Keratinocyte (primary cell): Measurements from ENCODE around the gene NTHL1. TPM values are rescaled to one million over a fixed set of nuclear protein-coding genes. Genes with fewer than 3 reads are reported as not detected.

Experiments used
- DNase-seq: peaks from one replicate; pipeline ENCODE4 v3.0.0-alpha.2; 2011; ENCODE audit warnings: low read depth, missing footprints, low spot score
- FAIRE-seq: peaks from 2 replicates; lab custom pipeline; 2011; peaks lifted over from hg19 to GRCh38; lab: Jason Lieb, UNC
- H2AFZ ChIP-seq: 2 replicates; pipeline ENCODE4 v1.6.0; 2012; ENCODE audit warnings: low read length, control low read depth, inconsistent platforms; ENCODE audit not compliant: control insufficient read depth
- H3K27ac ChIP-seq: 2 replicates; pipeline ENCODE4 v1.5.1; 2011; ENCODE audit warnings: low read length; ENCODE audit not compliant: control insufficient read depth, insufficient read depth
- H3K27me3 ChIP-seq: 3 replicates; pipeline ENCODE4 v1.6.0; 2011; ENCODE audit warnings: low read length; ENCODE audit not compliant: control insufficient read depth, insufficient read depth; ENCODE audit errors: extremely low read depth
- H3K36me3 ChIP-seq, 2 experiments: 2 replicates in 1 of 2; 3 replicates in 1 of 2; pipeline ENCODE4 v1.5.1; 2011; ENCODE audit warnings: low read length in 2 of 2, mild to moderate bottlenecking in 1 of 2; ENCODE audit not compliant: control insufficient read depth in 2 of 2, insufficient read depth in 2 of 2; ENCODE audit errors: extremely low read depth in 1 of 2
- H3K4me1 ChIP-seq: 3 replicates; pipeline ENCODE4 v1.5.1; 2011; ENCODE audit warnings: low read length; ENCODE audit not compliant: control insufficient read depth, insufficient read depth; ENCODE audit errors: extremely low read depth
- H3K4me2 ChIP-seq: 3 replicates; pipeline ENCODE4 v1.6.0; 2011; ENCODE audit warnings: low read depth, low read length; ENCODE audit not compliant: control insufficient read depth, insufficient read depth; ENCODE audit errors: extremely low read depth
- H3K4me3 ChIP-seq, 3 experiments: fragments of 200-600 bp in 1 of 3; sonication (generic) in 1 of 3; 2 replicates in 2 of 3; 3 replicates in 1 of 3; pipeline ENCODE4 v1.5.1; 2011 to 2016; ENCODE audit warnings: low read length in 3 of 3, mild to moderate bottlenecking in 3 of 3, control low read depth in 2 of 3, inconsistent platforms in 1 of 3, low read depth in 1 of 3, mixed read lengths in 1 of 3, mixed run types in 1 of 3, moderate library complexity in 1 of 3; ENCODE audit not compliant: control insufficient read depth in 2 of 3, insufficient read depth in 2 of 3; ENCODE audit errors: extremely low read depth in 1 of 3
- H3K79me2 ChIP-seq: 2 replicates; pipeline ENCODE4 v1.6.0; 2012; ENCODE audit warnings: low read length; ENCODE audit not compliant: control insufficient read depth, insufficient read depth
- H3K9ac ChIP-seq: 3 replicates; pipeline ENCODE4 v1.6.0; 2011; ENCODE audit warnings: low read length; ENCODE audit not compliant: control insufficient read depth, insufficient read depth; ENCODE audit errors: extremely low read depth
- H3K9me1 ChIP-seq: 3 replicates; pipeline ENCODE4 v1.6.0; 2011; ENCODE audit warnings: low read length; ENCODE audit not compliant: control insufficient read depth, insufficient read depth; ENCODE audit errors: extremely low read depth
- H3K9me3 ChIP-seq: 2 replicates; pipeline ENCODE4 v1.5.1; 2012; ENCODE audit warnings: low read depth, low read length; ENCODE audit not compliant: control insufficient read depth
- H4K20me1 ChIP-seq: 3 replicates; pipeline ENCODE4 v1.6.0; 2011; ENCODE audit warnings: low read length; ENCODE audit not compliant: control insufficient read depth, insufficient read depth; ENCODE audit errors: extremely low read depth
- CTCF ChIP-seq, 3 experiments: IDR thresholded peaks in 1 of 3; conservative IDR thresholded peaks in 1 of 3; optimal IDR thresholded peaks in 1 of 3; 2 replicates in 2 of 3; 3 replicates in 1 of 3; pipeline versions ENCODE3 to v1.5.1; 2011; ENCODE audit warnings: low read length in 3 of 3, mild to moderate bottlenecking in 3 of 3, moderate library complexity in 2 of 3, control low read depth in 1 of 3, inconsistent platforms in 1 of 3; ENCODE audit not compliant: insufficient read depth in 2 of 3; ENCODE audit errors: extremely low read depth in 1 of 3
- EZH2 ChIP-seq: IDR thresholded peaks from one replicate; pipeline ENCODE4 v1.6.1; 2012; ENCODE audit warnings: inconsistent platforms, mild to moderate bottlenecking, low read length, moderate library complexity
- dilution Hi-C: fragments of 300-500 bp; cut with MboI; formaldehyde crosslinking; loops from one replicate; pipeline ENCODE4 v1.7.0; 2020; ENCODE audit warnings: low sequenced_read_pairs; ENCODE audit not compliant: extremely low pct_ligation_motif_present
- polyA plus RNA-seq, 5 experiments: library from polyadenylated mRNA; depleted of rRNA in 3 of 5; stranded (reverse) in 3 of 5; stranded (forward) in 1 of 5; unstranded in 1 of 5; fragments of >200 nt; gene quantifications; 1 replicate in 1 of 5; 2 replicates in 3 of 5; 3 replicates in 1 of 5; pipeline versions ENCODE4 v1.2.1 to v1.2.3, GENCODE V29; 2011 to 2012; ENCODE audit warnings: missing spikeins in 2 of 5, low read depth in 1 of 5, low replicate concordance in 1 of 5

NTHL1 gene
- polyA plus RNA-seq, 1 donor (not counting 4 experiments of a cell fraction or from before 2014, with no cell fraction given), result 8.5 TPM

- H3K4me1 ChIP-seq, result peaks cover 15% of the 10 kb centered on the region
- no peak overlapping the region for H3K9ac ChIP-seq
- H2AFZ ChIP-seq, result peak overlapping the region; percentile 82
- peaks cover 24% of the 10 kb centered on the region for H3K27me3 ChIP-seq
- H4K20me1 ChIP-seq, result no peaks in the 10 kb centered on the region
- FAIRE-seq, result peak; percentile 70
- DNase-seq, result peak; percentile 62
- H3K79me2 ChIP-seq, result no peaks in the 10 kb centered on the region
- H3K9me1 ChIP-seq, result no peaks in the 10 kb centered on the region
- no peaks in the 10 kb centered on the region for H3K36me3 ChIP-seq
- no peaks in the 10 kb centered on the region for H3K9me3 ChIP-seq
- H3K4me2 ChIP-seq, result peak overlapping the region; percentile 79
- TF ChIP-seq EZH2, result no peak
- TF ChIP-seq CTCF (optimal IDR thresholded peaks at IDR 0.05 in 1 of 3, IDR thresholded peaks at IDR 0.05 in 1 of 3, conservative IDR thresholded peaks at IDR 0.05 in 1 of 3; ENCODE audit: extremely low read depth in 1 of 3, insufficient read depth in 2 of 3, low read length in 3 of 3), result peak; percentile 79 to 100 (median 96)
- no peak overlapping the region for H3K27ac ChIP-seq
- peak overlapping the region in 2 of 3 experiments; percentile 38 to 55 for H3K4me3 ChIP-seq
- dilution Hi-C loops, result no loop called here
These were observed 24.3 kb downstream of the NTHL1 start for GRCh38 chr16:2023092-2024031.

- TF ChIP-seq CTCF (optimal IDR thresholded peaks at IDR 0.05 in 1 of 3, IDR thresholded peaks at IDR 0.05 in 1 of 3, conservative IDR thresholded peaks at IDR 0.05 in 1 of 3; ENCODE audit: extremely low read depth in 1 of 3, insufficient read depth in 2 of 3, low read length in 3 of 3), result no peak
- TF ChIP-seq EZH2, result no peak
- Histone ChIP-seq H3K9ac (no peak overlapping the region), H3K36me3 (no peaks in the 10 kb centered on the region), H3K4me1 (peaks cover 14% of the 10 kb centered on the region), H3K9me1 (no peaks in the 10 kb centered on the region), H2AFZ (peak overlapping the region; percentile 82), H3K9me3 (no peaks in the 10 kb centered on the region), H3K27me3 (peaks cover 24% of the 10 kb centered on the region), H4K20me1 (no peaks in the 10 kb centered on the region), H3K4me2 (peak overlapping the region; percentile 79), H3K79me2 (no peaks in the 10 kb centered on the region), H3K4me3 (peak overlapping the region in 1 of 3 experiments; percentile 55), H3K27ac (no peak overlapping the region)
- FAIRE-seq (no peak), DNase-seq (no peak)
- dilution Hi-C loops, result no loop called here
These were observed 24.9 kb downstream of the NTHL1 start for GRCh38 chr16:2022723-2023091.
